ENCODE data around the gene CCDC71L.

GRCh38 chr7:106609416-106609815 is 51.5 kb downstream of the CCDC71L start:
- TF ChIP-seq CTCF (IDR thresholded peaks at IDR 0.05): no peak
- TF ChIP-seq POLR2A (IDR thresholded peaks at IDR 0.05): no peak

All from transverse colon (tissue), 3 donors.